ENCODE results near the gene TECTA.
A peak's percentile ranks its signal among the peaks of the same experiment; 100 is the strongest.

Gene TECTA

DNA sequence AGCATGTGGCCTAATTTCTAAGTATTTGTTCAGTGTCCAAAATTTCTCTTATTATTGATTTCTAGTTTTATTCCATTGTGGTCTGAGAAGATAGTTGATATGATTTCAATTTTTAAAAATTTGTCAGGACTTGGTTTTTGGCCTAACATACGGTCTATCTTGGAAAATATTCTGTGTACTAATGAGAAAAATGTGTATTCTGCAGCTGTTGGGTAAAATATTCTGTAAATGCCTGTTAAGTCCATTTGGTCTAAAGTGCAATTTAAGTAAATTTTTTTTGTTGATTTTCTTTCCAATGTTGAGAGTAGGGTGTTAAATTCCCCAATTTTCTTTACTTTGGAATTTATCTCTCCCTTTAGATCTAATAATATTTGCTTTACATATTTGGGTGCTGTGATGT lies 78.3 kb downstream of the TECTA start:
- no peak for DNase-seq

DNA sequence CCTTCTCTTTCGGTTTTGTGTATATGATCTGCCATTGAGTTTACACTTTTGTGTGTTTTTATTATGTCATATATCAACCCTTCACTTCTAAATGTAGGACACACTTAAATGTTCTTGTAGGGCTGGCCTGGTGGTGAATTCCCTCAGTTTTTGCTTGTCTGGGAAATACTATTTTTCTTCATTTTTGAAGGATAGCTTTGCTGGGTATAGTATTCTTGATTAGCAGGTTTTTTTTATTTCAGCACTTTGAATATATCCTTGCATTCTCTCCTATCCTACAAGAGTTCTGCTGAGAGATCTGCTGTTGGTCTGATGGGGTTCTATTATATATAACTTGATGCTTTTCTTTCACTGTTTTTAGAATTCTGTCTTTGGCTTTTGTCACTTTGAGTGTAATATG lies 79.1 kb downstream of the TECTA start:
- no peak for DNase-seq

DNA sequence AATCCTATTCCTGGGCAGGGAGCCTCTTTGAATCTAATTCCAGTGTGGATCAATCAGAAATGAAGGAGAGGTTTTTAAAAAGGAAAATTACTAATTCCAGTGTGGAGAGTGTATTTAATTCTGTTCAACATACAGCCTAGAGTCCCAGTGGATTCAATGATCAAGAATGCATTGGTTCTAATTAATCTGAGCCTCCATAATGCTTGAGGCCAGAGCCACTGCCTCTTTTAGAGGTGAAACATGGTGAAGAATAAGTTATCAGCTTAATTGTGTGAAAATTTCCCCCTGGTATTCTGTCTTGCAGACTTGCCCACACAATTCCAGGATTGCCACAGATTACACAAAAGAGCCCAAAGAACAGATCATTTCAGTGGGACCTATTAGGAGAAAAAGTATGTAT lies 87.7 kb downstream of the TECTA start:
- DNase-seq = no peak

DNA sequence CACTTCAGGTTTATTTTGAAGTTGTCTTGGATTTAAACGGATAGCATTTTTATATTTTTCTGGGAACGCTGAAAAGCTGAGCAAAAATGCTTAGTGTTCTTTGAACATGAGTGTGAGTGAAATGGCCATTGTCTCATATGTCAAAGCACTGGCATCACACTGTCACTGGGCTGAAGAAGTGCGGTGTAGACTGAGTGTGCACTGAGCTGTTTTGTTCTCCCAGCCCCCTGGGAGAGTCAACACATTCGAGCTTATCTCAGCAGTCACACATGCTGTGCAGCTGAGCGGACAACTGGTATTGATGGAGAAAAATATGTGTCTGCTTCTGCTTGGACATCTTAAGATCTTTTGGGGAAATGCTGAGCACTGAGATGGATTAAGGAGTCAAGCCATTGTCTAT lies 90.8 kb downstream of the TECTA start:
- no peak for DNase-seq

DNA sequence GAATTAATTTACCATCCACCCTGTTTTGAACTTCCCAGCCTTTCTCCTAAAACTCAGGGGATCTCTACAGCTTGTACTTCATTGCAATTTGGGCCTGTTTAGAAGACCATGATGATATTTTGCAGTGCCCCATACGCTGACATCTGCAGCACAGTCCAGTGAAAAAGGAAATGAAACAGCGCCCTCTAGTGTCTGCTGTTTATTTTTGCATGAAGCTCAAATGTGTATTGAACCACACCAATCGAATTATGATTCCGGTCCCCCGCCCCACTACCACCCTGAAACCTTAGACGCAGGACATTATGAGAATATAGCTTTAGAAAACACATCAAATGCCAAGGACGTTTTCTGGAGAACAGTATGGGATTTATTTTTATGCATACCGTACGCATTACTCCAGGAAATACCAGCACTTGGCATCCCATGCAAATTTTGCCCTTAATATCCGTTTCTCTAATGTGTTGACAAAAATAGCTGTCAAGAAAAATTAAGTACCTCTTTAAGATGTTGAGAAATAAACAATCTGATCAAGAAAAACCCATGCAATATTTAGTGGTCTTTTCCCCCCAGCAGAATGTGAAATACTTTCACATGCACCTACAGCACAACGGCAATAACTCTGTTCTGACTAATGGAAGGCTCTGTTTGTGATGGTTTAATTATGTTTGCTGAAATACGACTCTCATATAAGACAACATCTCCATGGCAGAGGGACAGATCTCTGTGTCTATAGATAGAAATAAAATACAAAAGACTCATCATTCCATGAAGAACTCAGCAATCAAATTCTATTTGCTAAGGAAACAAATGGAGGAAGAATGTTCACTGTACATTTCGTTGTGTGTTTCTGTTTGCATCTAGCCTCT lies 93.9 kb downstream of the TECTA start:
- DNase-seq = peak; percentile 3

DNA sequence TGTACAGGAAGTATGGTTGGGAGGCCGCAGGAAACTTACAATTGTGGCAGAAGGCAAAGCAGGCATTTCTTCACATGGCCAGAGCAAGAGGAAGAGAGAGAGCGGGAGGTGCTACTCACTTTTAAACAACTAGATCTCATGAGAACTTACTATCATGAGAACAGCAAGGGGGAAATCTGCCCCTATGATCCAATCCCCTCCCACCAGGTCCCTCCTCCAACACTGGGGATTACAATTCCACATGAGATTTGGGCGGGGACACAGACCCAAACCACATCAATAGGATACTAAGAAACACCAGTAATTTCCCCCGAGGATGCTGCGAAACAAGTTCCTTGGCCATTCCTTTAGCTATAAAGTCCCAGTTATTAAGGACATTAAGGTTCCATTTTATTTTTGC lies 97.4 kb downstream of the TECTA start:
- no peak for DNase-seq

DNA sequence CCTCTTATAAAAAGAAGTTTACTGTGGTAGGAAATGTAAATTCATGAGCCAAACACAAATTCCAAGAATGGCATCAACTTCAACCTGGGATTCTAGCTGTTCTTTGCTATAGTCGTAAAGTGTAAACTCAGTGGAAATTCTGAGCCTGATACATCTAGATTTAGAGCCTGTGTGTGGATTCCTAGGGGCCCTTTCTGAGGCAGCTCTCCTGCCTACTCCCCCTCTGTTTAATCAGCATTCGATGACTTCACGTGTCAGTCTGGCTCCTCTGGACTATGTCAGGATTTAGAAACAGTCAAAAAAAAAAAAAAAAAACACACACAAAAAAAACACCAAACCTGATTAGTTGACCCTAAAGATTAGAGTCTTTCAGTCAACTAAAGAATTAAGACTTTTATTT lies 98.5 kb downstream of the TECTA start:
- DNase-seq = no peak

DNA sequence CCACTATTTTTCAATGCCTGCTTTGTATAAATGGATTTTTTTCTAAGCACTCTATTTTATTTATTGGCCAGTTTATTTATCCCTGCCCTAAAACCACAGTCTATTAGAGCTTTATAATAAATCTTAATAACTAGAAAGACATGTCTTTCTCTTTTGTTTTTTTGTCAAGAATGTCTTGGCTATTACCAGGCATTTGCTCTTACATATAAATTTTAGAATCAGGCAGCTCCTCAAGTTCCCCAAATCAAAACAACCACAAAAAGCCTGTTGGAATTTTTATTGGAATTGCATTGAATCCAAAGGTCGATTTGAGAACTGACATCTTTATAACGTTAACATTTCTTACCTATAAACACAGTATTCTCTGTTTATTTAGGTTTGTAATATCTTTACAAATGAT lies 105.8 kb downstream of the TECTA start:
- no peak for DNase-seq

DNA sequence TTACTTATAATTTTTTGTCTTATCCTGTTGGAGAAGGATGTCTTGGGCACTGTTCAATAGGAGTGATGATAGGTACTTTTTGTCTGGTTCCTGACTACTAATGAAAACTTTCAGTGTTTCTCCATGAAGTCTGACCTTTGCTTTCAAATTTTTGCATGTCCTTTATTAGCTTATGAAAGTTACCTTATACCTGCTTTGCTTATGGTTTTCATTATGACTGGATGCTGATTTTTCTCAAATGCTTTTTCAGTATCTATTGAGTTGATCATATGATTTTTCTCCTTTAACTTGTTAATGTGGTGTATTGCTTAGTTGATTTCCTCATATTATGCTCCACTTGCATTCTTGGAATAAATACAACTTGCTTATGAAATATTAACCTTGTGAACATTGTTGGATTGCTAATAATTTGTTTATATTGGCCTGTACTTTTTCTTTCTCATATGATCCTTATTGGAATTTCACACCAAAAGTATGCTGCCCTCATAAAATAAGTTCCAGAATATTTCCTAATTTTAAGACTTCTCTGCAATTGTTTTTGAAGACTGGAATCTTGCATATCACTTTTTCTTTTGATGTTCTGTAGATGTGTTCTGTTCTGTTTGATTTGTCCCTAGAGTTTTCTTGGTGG lies 106.6 kb downstream of the TECTA start:
- no peak for DNase-seq

DNA sequence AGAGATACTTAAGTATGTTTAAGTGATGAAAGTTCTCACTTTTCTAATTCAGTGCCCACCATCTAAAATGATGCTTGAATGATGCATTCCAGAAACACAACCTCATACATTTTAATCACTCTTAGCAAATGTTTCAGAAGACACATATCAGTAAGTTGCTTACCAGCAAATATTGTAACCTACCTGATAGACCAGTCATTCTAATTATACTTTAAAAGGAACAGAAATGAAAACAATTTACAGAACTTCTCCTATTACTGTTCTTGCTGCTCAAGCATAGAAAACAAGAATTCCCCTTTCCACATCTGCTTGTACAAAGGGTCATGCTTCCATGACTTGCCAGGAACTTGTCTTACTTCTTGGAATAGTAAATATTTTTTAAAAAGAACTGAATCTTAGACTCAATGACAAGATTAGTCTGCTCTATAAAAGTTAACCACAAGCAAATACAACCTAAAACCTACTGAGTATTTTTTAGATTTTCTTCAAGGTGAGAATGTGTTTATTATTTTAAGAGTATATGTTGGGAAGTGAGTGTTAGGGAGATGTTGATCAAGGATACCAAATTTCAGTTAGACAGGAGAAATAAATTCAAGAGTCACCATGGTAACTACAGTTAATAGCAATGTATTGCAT lies 109.5 kb downstream of the TECTA start:
- no peak for DNase-seq

DNA sequence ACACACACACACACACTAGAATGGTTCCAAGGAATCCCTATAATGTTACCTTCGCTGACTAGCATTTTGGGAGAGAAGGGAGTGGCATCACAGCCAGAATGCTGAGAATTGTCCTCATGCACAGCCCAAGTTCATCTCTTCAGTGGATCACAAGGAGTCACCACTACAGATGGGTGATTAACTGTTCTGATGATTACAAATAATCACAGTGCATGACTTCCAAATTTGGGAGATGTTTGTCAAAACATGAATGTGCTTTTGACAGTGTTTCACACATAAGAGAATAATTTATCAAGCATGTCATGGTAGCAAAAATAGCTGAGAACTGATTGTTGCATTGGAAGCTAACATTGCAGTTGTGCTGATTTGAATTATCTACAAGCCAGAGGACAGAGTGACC lies 110.6 kb downstream of the TECTA start:
- DNase-seq = no peak

DNA sequence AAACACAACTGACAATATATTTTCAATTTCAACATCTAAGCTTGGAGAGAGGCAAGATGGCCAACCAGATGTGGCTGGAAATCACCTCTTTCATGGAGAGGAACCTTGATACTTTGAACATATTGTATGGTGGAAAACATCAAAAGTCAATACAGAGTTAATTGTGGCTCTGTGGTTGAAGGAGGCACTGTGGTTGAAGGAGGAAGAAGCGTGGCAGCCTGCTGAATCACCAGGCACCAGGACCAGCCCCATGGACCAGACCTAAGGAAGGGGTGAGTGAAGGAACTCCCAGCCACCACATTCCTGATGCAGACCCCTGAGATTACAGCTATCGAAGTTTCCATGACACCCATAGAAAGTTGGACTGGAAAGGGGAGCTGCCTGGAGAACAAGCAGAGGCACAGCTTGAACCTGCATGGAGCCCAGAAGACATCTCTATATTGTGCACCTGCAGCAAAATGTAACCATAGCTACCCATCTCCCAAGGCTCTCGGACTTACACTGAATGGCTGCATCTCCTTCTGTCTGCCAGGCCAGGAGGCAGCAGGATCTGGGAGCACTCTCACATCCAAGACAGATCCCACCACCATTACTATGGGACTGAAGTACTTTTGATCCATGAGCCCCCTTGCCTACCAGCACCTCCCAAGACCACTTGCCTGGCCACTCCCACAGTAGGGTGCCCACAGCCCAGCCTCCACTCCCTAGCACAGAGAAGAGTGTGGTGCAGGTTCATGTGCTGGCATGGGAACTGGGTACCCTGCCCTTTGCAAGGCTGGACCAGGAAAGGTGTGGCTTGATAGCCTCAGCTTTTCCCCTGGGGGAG lies 111.7 kb downstream of the TECTA start:
- DNase-seq = no peak

DNA sequence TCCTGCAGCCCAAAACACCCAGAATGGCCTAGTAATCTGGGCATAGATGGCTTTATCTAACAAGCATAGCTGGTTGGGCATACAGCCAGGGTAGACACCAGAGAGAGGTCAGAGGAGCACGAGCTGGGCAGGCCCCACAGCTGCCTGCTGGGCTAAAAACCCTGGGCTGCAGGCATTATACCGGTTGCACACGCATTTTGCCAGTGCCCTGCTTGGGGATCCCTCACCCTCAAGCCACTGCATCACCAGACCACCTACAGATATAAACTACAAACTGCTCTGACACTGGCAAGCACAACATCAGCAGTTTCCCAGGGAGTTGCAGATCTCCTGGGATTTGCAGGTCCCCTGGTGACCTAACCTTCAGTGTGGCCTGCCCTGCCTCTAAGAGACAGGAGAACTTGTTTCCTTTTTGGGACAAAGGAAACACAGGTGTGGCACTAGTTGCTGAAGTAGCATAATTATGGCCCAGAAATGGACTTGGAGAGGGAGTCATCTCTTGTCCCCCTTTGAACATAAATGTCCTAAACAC lies 112.4 kb downstream of the TECTA start:
- no peak for DNase-seq

DNA sequence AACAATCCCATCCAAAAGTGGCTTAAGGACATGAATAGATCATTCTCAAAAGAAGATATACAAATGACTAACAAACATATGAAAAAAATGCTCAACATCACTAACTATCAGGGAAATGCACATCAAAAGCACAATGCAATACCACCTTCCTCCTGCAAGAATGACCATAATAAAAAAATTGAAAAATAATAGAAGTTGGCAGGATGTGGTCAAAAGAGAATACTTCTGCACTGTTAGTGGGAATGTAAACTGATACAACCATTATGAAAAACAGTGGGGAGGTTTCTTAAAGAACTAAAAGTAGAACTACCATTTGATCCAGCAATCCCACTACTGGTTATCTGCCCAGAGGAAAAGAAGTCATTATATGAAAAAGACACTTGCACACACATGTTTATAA lies 113.8 kb downstream of the TECTA start:
- no peak for DNase-seq

DNA sequence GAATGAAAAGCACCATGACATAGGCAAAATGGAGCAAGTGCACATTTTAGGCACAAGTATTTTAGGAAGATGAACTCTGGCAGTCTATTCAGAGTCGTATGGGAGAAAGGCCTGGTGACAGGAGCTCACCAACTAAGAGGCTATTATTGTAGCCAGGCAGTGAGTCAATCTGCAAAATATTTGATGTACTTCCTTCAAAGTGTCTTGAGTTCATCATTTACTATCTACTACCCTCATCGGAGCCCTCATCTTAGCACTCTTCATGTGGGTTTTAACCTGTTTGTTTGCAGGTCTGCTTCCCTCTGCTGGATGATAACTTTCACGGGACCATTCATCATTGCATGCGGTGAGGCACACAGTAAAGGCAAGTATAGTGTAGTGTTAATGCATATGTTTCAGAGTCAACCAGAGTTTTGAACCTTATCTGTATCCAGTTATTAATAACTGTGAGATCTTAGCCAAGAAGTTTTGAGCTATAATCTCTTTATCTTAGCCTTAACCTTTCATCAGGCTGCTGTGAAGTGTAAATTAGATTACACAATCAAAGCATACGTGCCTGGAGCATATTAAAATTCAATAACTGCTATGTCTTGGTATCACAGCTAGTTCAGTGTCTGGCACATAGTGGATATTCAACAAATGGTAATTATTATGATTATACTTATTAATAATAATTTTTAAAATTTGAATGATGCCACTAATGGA lies 120.6 kb downstream of the TECTA start:
- DNase-seq = no peak

DNA sequence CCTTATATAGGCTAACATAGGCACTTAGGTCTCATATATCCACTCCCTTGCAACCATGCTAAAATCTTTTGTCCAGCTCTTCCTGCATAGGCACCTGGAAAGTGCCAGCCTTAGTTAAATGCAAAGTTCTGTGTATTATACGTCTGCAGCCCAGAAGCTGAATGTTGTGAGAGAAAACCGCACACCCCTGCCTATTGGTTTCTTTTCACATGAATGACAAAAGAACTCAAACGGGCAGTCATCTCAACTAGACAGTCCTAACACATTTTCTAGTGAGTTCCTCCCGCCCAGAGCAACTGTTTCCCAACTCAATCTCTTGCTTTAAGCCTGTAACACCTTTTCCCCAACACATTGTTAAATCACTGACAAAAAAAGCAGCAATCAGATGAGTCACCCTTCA lies 122.1 kb downstream of the TECTA start:
- no peak for DNase-seq

DNA sequence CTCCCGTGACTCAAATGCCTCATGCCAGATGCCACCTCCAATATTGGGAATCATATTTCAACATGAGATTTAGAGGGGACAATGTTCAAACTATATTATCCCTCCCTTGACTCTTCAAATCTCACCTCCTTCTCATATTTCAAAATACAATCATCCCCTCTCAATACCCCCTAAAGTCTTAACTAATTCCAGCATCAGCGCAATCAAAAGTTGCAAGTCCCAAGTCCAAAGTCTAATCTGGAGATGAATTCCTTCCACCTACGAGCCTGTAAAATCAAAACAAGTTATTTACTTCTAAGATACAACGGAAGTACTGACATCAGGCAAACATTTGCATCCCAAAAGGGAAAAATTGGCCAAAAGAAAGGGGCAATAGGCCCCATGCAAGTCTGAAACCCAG lies 124.3 kb downstream of the TECTA start:
- no peak for DNase-seq

DNA sequence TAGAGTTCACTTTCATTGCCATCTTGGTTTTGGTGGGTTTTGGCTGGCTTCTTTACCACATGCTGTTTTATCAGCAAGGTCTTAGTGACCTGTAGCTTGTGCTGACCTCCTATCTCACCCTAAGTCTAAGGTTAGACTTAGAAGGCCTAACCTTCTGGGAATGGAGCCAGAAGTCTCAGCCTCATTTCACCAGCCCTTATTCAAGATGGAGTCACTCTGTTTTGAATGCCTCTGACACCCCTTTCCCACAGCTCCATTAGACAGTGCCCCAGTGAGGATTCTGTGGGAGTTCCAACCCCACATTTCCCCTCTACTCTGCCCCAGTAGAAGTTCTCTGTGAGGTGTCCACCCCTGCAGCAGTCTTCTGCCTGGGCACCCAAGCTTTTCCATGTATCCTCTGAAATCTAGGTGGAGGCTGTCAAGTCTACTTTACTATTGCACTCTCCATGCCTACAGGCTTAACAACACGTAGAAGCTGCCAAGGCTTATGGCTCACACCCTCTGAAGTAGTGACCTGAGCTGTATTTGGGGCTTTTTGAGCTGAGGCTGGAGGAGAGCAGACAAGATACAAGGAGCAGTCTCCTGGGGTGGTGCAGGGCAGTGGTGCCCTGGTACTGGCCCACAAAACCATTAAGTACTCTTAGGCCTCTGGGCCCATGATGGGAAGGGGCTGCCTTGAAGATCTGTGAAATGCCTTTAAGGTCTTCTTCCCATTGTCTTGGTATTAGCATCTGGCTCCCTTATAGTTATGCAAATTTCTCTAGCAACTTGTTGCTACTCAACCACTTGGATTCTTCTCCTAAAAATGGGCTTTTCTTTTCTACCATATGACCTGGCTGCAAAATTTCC lies 125.6 kb downstream of the TECTA start:
- DNase-seq = no peak

DNA sequence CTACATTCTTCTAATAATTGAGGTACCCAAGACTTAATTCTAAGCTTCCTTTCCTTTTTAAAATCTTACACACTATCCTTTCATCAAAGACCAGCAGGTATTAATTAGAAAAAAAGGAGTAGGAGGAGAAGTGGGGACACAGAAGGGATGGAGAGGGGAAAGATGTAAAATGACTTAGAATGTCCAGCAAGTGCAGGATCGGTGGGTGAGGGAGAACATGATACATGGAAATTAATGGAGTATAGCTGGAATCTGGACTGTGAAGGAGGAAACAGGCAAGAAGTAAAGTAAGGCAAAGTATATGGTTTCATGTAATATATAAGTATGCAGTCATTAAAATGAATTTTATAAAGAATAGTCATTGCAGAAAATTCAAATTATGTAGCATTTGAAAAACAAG lies 127.8 kb downstream of the TECTA start:
- DNase-seq = no peak

DNA sequence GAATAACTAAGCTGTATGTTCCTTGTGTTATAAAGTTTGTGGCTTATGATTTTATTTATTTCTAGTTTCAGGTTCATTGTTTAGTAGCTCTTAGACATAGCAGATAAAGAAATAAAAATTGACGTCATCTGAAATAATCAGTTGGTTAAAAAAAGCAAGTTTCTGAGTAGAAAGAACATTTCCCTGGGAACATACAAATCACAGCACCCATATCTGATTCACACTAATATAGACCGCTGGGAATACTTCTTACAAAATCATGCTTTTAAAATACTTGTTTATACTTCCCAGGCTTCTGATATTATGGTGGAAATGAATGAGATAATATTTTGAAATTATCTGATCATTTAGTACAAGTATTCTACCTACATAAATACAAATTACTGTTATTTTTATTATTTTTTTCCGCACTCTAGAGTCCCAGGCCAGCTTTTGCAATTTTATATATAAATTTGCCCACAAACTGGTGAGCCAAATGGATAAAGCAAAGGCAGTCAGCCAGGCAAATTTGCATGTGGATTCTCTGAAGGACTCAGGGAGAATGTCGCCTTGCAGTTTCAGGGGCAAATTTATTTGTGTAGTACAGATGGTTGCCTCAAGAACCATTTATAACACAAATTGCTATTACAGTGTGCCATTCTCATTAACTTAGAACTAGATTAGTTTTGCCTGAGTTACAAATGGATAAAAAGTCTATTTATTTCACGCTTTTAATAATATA lies 128.6 kb downstream of the TECTA start:
- DNase-seq = no peak
